ENCODE results near the gene BCAP29. TPM values are rescaled to one million over a fixed set of nuclear protein-coding genes. Genes with fewer than 3 reads are reported as not detected.

Gene BCAP29
- 17.6 to 46.5 TPM (median 40.3 TPM) in 5 replicates for total RNA-seq (2022; extraction: Qiagen RNA extraction; ENCODE audit: low read depth)

GRCh38 chr7:107579885-107580715 is at the start of gene BCAP29:
Gene BCAP29 (plus strand): TSS chr7:107580246. CDS start chr7:107580773, 527 bp downstream.

GRCh38 chr7:107563775-107564552 is 16.1 kb upstream of the BCAP29 start, which contains the start of the genes COG5 and DUS4L:
Gene COG5 (minus strand): TSS chr7:107563920. CDS start chr7:107563896, 24 bp downstream.
Gene DUS4L (plus strand): TSS chr7:107563971. CDS start chr7:107567071, 3,100 bp downstream.

GRCh38 chr7:107660381-107661080 is 80.5 kb downstream of the BCAP29 start, which contains the start of gene SLC26A4:
Gene SLC26A4 (plus strand): TSS chr7:107660828. CDS start chr7:107661642, 814 bp downstream.

Other genes starting within 250 kb of the BCAP29 start
- not detected in 5 replicates for gene GPR22, start 110.2 kb upstream of the BCAP29 start, total RNA-seq (2022; extraction: Qiagen RNA extraction; ENCODE audit: low read depth)
- 9.7 to 14.3 TPM (median 10.7 TPM) in 5 replicates for gene COG5, start 16.3 kb upstream of the BCAP29 start, total RNA-seq (2022; extraction: Qiagen RNA extraction; ENCODE audit: low read depth)
- gene DUS4L, start 16.3 kb upstream of the BCAP29 start, total RNA-seq (2022; extraction: Qiagen RNA extraction; ENCODE audit: low read depth): 6.6 to 11.5 TPM (median 10.6 TPM) in 5 replicates
- 0.04 to 0.16 TPM (median 0.09 TPM) in 5 replicates for gene SLC26A4, start 80.6 kb downstream of the BCAP29 start, total RNA-seq (2022; extraction: Qiagen RNA extraction; ENCODE audit: low read depth)
- gene CBLL1, start 163.9 kb downstream of the BCAP29 start, total RNA-seq (2022; extraction: Qiagen RNA extraction; ENCODE audit: low read depth): 29.3 to 56.7 TPM (median 35.3 TPM) in 5 replicates
- gene SLC26A3, start 223.0 kb downstream of the BCAP29 start, total RNA-seq (2022; extraction: Qiagen RNA extraction; ENCODE audit: low read depth): not detected in 5 replicates

Data from A549 treated with RU486 at 1 μM for 4 hours (cell line).